Measurements from ENCODE around the gene FLRT1.

The FLRT1 gene

GRCh38 chr11:64007629-64008282, 28.0 kb upstream of the FLRT1 start:
- Histone ChIP-seq H3K27me3 (ENCODE audit: low read depth, low read length) (no peaks in the 10 kb centered on the region), H3K4me1 (ENCODE audit: control insufficient read depth in 1 of 2, insufficient read depth in 2 of 2, low read length in 2 of 2) (peaks cover 0 to 20% of the 10 kb centered on the region in 2 donors), H3K27ac (ENCODE audit: low read length) (no peak overlapping the region), H3K36me3 (ENCODE audit: control insufficient read depth in 1 of 2, insufficient read depth in 2 of 2, low read length in 2 of 2) (no peaks in the 10 kb centered on the region), H3K9me3 (ENCODE audit: control insufficient read depth in 1 of 2, low read length in 2 of 2) (no peaks in the 10 kb centered on the region), H3K4me3 (ENCODE audit: low read depth in 1 of 2, low read length in 2 of 2) (peak overlapping the region; percentile 57 to 65)

GRCh38 chr11:64008283-64008913, 27.3 kb upstream of the FLRT1 start:
- no peaks in the 10 kb centered on the region for H3K9me3 ChIP-seq (ENCODE audit: control insufficient read depth in 1 of 2, low read length in 2 of 2)
- no peaks in the 10 kb centered on the region for H3K36me3 ChIP-seq (ENCODE audit: control insufficient read depth in 1 of 2, insufficient read depth in 2 of 2, low read length in 2 of 2)
- H3K4me1 ChIP-seq (ENCODE audit: control insufficient read depth in 1 of 2, insufficient read depth in 2 of 2, low read length in 2 of 2), result peaks cover 0 to 20% of the 10 kb centered on the region in 2 donors
- H3K27me3 ChIP-seq (ENCODE audit: low read depth, low read length), result no peaks in the 10 kb centered on the region
- no peak overlapping the region for H3K27ac ChIP-seq (ENCODE audit: low read length)
- H3K4me3 ChIP-seq (ENCODE audit: low read depth in 1 of 2, low read length in 2 of 2), result peak overlapping the region in 1 of 2 donors; percentile 65

GRCh38 chr11:64008914-64009633, 26.7 kb upstream of the FLRT1 start:
- no peak overlapping the region for H3K27ac ChIP-seq (ENCODE audit: low read length)

GRCh38 chr11:64009710-64010109, 26.0 kb upstream of the FLRT1 start:
- Histone ChIP-seq H3K27ac (ENCODE audit: low read length) (no peak overlapping the region), H3K27me3 (ENCODE audit: low read depth, low read length) (no peaks in the 10 kb centered on the region), H3K9me3 (ENCODE audit: control insufficient read depth in 1 of 2, low read length in 2 of 2) (no peaks in the 10 kb centered on the region)

More at GRCh38 chr11:64008914-64009633, 26.7 kb upstream of the FLRT1 start:
- H3K36me3 ChIP-seq (ENCODE audit: control insufficient read depth in 1 of 2, insufficient read depth in 2 of 2, low read length in 2 of 2), result no peaks in the 10 kb centered on the region
- peaks cover 0 to 20% of the 10 kb centered on the region in 2 donors for H3K4me1 ChIP-seq (ENCODE audit: control insufficient read depth in 1 of 2, insufficient read depth in 2 of 2, low read length in 2 of 2)
- H3K27me3 ChIP-seq (ENCODE audit: low read depth, low read length), result no peaks in the 10 kb centered on the region
- no peaks in the 10 kb centered on the region for H3K9me3 ChIP-seq (ENCODE audit: control insufficient read depth in 1 of 2, low read length in 2 of 2)
- no peak overlapping the region for H3K4me3 ChIP-seq (ENCODE audit: low read depth in 1 of 2, low read length in 2 of 2)

GRCh38 chr11:64010783-64011182, 24.9 kb upstream of the FLRT1 start:
- Histone ChIP-seq H3K36me3 (ENCODE audit: control insufficient read depth in 1 of 2, insufficient read depth in 2 of 2, low read length in 2 of 2) (no peaks in the 10 kb centered on the region), H3K9me3 (ENCODE audit: control insufficient read depth in 1 of 2, low read length in 2 of 2) (no peaks in the 10 kb centered on the region), H3K27me3 (ENCODE audit: low read depth, low read length) (no peaks in the 10 kb centered on the region), H3K4me1 (ENCODE audit: control insufficient read depth in 1 of 2, insufficient read depth in 2 of 2, low read length in 2 of 2) (peaks cover 0 to 20% of the 10 kb centered on the region in 2 donors), H3K4me3 (ENCODE audit: low read depth in 1 of 2, low read length in 2 of 2) (no peak overlapping the region), H3K27ac (ENCODE audit: low read length) (no peak overlapping the region)

More at GRCh38 chr11:64009710-64010109, 26.0 kb upstream of the FLRT1 start:
- H3K4me3 ChIP-seq (ENCODE audit: low read depth in 1 of 2, low read length in 2 of 2), result no peak overlapping the region
- no peaks in the 10 kb centered on the region for H3K36me3 ChIP-seq (ENCODE audit: control insufficient read depth in 1 of 2, insufficient read depth in 2 of 2, low read length in 2 of 2)
- peaks cover 0 to 20% of the 10 kb centered on the region in 2 donors for H3K4me1 ChIP-seq (ENCODE audit: control insufficient read depth in 1 of 2, insufficient read depth in 2 of 2, low read length in 2 of 2)

- Histone ChIP-seq H3K4me1 (ENCODE audit: control insufficient read depth in 1 of 2, insufficient read depth in 2 of 2, low read length in 2 of 2) (peaks cover 0 to 20% of the 10 kb centered on the region in 2 donors), H3K27ac (ENCODE audit: low read length) (no peak overlapping the region), H3K4me3 (ENCODE audit: low read depth in 1 of 2, low read length in 2 of 2) (no peak overlapping the region), H3K36me3 (ENCODE audit: control insufficient read depth in 1 of 2, insufficient read depth in 2 of 2, low read length in 2 of 2) (no peaks in the 10 kb centered on the region), H3K27me3 (ENCODE audit: low read depth, low read length) (no peaks in the 10 kb centered on the region), H3K9me3 (ENCODE audit: control insufficient read depth in 1 of 2, low read length in 2 of 2) (no peaks in the 10 kb centered on the region)
These were observed 24.4 kb upstream of the FLRT1 start for GRCh38 chr11:64011371-64011770.

- H3K4me3 ChIP-seq (ENCODE audit: low read depth in 1 of 2, low read length in 2 of 2), result no peak overlapping the region
- no peaks in the 10 kb centered on the region for H3K27me3 ChIP-seq (ENCODE audit: low read depth, low read length)
- no peak overlapping the region for H3K27ac ChIP-seq (ENCODE audit: low read length)
- H3K4me1 ChIP-seq (ENCODE audit: control insufficient read depth in 1 of 2, insufficient read depth in 2 of 2, low read length in 2 of 2), result peaks cover 0 to under 1% of the 10 kb centered on the region in 2 donors
- H3K9me3 ChIP-seq (ENCODE audit: control insufficient read depth in 1 of 2, low read length in 2 of 2), result no peaks in the 10 kb centered on the region
- no peaks in the 10 kb centered on the region for H3K36me3 ChIP-seq (ENCODE audit: control insufficient read depth in 1 of 2, insufficient read depth in 2 of 2, low read length in 2 of 2)
These were observed 22.4 kb upstream of the FLRT1 start for GRCh38 chr11:64013141-64013896.

GRCh38 chr11:64014356-64014755, 21.4 kb upstream of the FLRT1 start:
- no peak overlapping the region for H3K27ac ChIP-seq (ENCODE audit: low read length)
- H3K27me3 ChIP-seq (ENCODE audit: low read depth, low read length), result no peaks in the 10 kb centered on the region
- H3K36me3 ChIP-seq (ENCODE audit: control insufficient read depth in 1 of 2, insufficient read depth in 2 of 2, low read length in 2 of 2), result no peaks in the 10 kb centered on the region
- no peaks in the 10 kb centered on the region for H3K9me3 ChIP-seq (ENCODE audit: control insufficient read depth in 1 of 2, low read length in 2 of 2)
- no peak overlapping the region for H3K4me3 ChIP-seq (ENCODE audit: low read depth in 1 of 2, low read length in 2 of 2)
- no peaks in the 10 kb centered on the region for H3K4me1 ChIP-seq (ENCODE audit: control insufficient read depth in 1 of 2, insufficient read depth in 2 of 2, low read length in 2 of 2)

GRCh38 chr11:64015510-64015909, 20.2 kb upstream of the FLRT1 start:
- no peaks in the 10 kb centered on the region for H3K27me3 ChIP-seq (ENCODE audit: low read depth, low read length)
- no peaks in the 10 kb centered on the region for H3K4me1 ChIP-seq (ENCODE audit: control insufficient read depth in 1 of 2, insufficient read depth in 2 of 2, low read length in 2 of 2)
- no peaks in the 10 kb centered on the region for H3K36me3 ChIP-seq (ENCODE audit: control insufficient read depth in 1 of 2, insufficient read depth in 2 of 2, low read length in 2 of 2)
- no peak overlapping the region for H3K27ac ChIP-seq (ENCODE audit: low read length)
- no peaks in the 10 kb centered on the region for H3K9me3 ChIP-seq (ENCODE audit: control insufficient read depth in 1 of 2, low read length in 2 of 2)
- no peak overlapping the region for H3K4me3 ChIP-seq (ENCODE audit: low read depth in 1 of 2, low read length in 2 of 2)

GRCh38 chr11:64015935-64016845, 19.5 kb upstream of the FLRT1 start:
- H3K4me3 ChIP-seq (ENCODE audit: low read depth in 1 of 2, low read length in 2 of 2), result no peak overlapping the region
- no peak overlapping the region for H3K27ac ChIP-seq (ENCODE audit: low read length)
- no peaks in the 10 kb centered on the region for H3K4me1 ChIP-seq (ENCODE audit: control insufficient read depth in 1 of 2, insufficient read depth in 2 of 2, low read length in 2 of 2)
- H3K9me3 ChIP-seq (ENCODE audit: control insufficient read depth in 1 of 2, low read length in 2 of 2), result no peaks in the 10 kb centered on the region
- H3K27me3 ChIP-seq (ENCODE audit: low read depth, low read length), result no peaks in the 10 kb centered on the region
- H3K36me3 ChIP-seq (ENCODE audit: control insufficient read depth in 1 of 2, insufficient read depth in 2 of 2, low read length in 2 of 2), result no peaks in the 10 kb centered on the region

Data from muscle layer of duodenum (tissue), 2 donors.